Ureter (tissue), 1 donor: ENCODE results near the gene KIF12. TPM values are rescaled to one million over a fixed set of nuclear protein-coding genes. Genes with fewer than 3 reads are reported as not detected.

Experiments
- DNase-seq: peaks from one replicate; pipeline ENCODE4 v3.0.0-alpha.2; 2020; ENCODE audit warnings: low spot score
- total RNA-seq: library from RNA; stranded (reverse); gene quantifications from one replicate; pipeline ENCODE4 v1.2.4, GENCODE V29; 2023
- donor health status: DM: yes; HTN: yes; CAD: no.

KIF12 gene
- total RNA-seq, 1 donor from 2014 or later: 6.4 TPM

GRCh38 chr9:114069476-114070187, 29.5 kb downstream of the KIF12 start:
- no peak for DNase-seq

- DNase-seq: no peak
These were observed 33.8 kb downstream of the KIF12 start for GRCh38 chr9:114065304-114065703.

GRCh38 chr9:114061830-114062474, 37.1 kb downstream of the KIF12 start:
- DNase-seq: no peak

GRCh38 chr9:114061292-114061691, 37.8 kb downstream of the KIF12 start:
- no peak for DNase-seq

- DNase-seq: no peak
These were observed 38.4 kb downstream of the KIF12 start for GRCh38 chr9:114060711-114061110.

- DNase-seq: no peak
These were observed 39.0 kb downstream of the KIF12 start for GRCh38 chr9:114060070-114060469.

- DNase-seq: no peak
These were observed 39.9 kb downstream of the KIF12 start for GRCh38 chr9:114059047-114059803.

- DNase-seq: no peak
These were observed 40.4 kb downstream of the KIF12 start for GRCh38 chr9:114058688-114059046.

GRCh38 chr9:114057161-114057885, 41.8 kb downstream of the KIF12 start:
- no peak for DNase-seq

GRCh38 chr9:114056527-114056926, 42.6 kb downstream of the KIF12 start:
- no peak for DNase-seq

- no peak for DNase-seq
These were observed 43.2 kb downstream of the KIF12 start for GRCh38 chr9:114055894-114056293.

GRCh38 chr9:114055061-114055460, 44.0 kb downstream of the KIF12 start:
- DNase-seq: no peak

GRCh38 chr9:114054191-114054690, 44.9 kb downstream of the KIF12 start:
- no peak for DNase-seq

GRCh38 chr9:114053246-114054005, 45.7 kb downstream of the KIF12 start:
- no peak for DNase-seq

- no peak for DNase-seq
These were observed 47.4 kb downstream of the KIF12 start for GRCh38 chr9:114051706-114052105.

GRCh38 chr9:114051281-114051680, 47.8 kb downstream of the KIF12 start:
- no peak for DNase-seq

- no peak for DNase-seq
These were observed 48.4 kb downstream of the KIF12 start for GRCh38 chr9:114050646-114051045.

- no peak for DNase-seq
These were observed 48.9 kb downstream of the KIF12 start for GRCh38 chr9:114050226-114050568.

GRCh38 chr9:114049441-114050225, 49.5 kb downstream of the KIF12 start:
- DNase-seq: no peak
